H1 (cell line): ENCODE measurements around the gene TPSAB1. TPM values are rescaled to one million over a fixed set of nuclear protein-coding genes. Genes with fewer than 3 reads are reported as not detected.
A peak's percentile ranks its signal among the peaks of the same experiment; 100 is the strongest.
"Not testable (repeated sequence)": the region's sequence is repeated elsewhere in the genome, so short reads cannot be mapped to it uniquely, and the experiment has no call there.

Source experiments
- CTCF ChIA-PET: fragments of 300-600 bp; sonication (Branson Sonifier 250); formaldehyde crosslinking; loops from one replicate; lab custom pipeline; 2021; ENCODE audit not compliant: partially characterized antibody; lab: Charles Lee
- POLR2A ChIA-PET: fragments of 300-600 bp; sonication (Branson Sonifier 250); formaldehyde crosslinking; loops from one replicate; lab custom pipeline; 2021; ENCODE audit warnings: inconsistent platforms; ENCODE audit not compliant: partially characterized antibody; lab: Charles Lee
- DNase-seq, 2 experiments: peaks; one replicate each; pipeline versions ENCODE4 v3.0.0 to v3.0.0-alpha.2; 2010 to 2022; ENCODE audit warnings: low spot score in 2 of 2, low read depth in 1 of 2, mixed read lengths in 1 of 2
- FAIRE-seq: peaks from 2 replicates; lab custom pipeline; 2011; peaks lifted over from hg19 to GRCh38; lab: Jason Lieb, UNC
- H2AFZ ChIP-seq: 2 replicates; pipeline ENCODE4 v1.8.1; 2012; ENCODE audit warnings: low read length, inconsistent platforms
- H2AK5ac ChIP-seq: 2 replicates; pipeline ENCODE4 v1.6.1; 2013; ENCODE audit warnings: low read depth, low read length
- H2BK120ac ChIP-seq: replicated peaks from 2 replicates; pipeline ENCODE3; 2013; ENCODE audit warnings: low read depth, low read length, inconsistent platforms
- H2BK12ac ChIP-seq: 2 replicates; pipeline ENCODE4 v1.6.1; 2013; ENCODE audit warnings: low read depth, low read length
- H2BK15ac ChIP-seq: 2 replicates; pipeline ENCODE4 v1.6.1; 2013; ENCODE audit warnings: low read length
- H2BK20ac ChIP-seq: 2 replicates; pipeline ENCODE4 v1.6.1; 2013; ENCODE audit warnings: low read length
- H2BK5ac ChIP-seq: 2 replicates; pipeline ENCODE4 v1.6.1; 2013; ENCODE audit warnings: low read depth, low read length
- H3K14ac ChIP-seq: 2 replicates; pipeline ENCODE4 v1.6.1; 2013; ENCODE audit warnings: inconsistent platforms; ENCODE audit not compliant: insufficient read length
- H3K18ac ChIP-seq: 2 replicates; pipeline ENCODE4 v1.6.1; 2013; ENCODE audit warnings: low read length; ENCODE audit errors: extremely low read depth
- H3K23ac ChIP-seq: 2 replicates; pipeline ENCODE4 v1.6.1; 2013; ENCODE audit warnings: inconsistent platforms; ENCODE audit not compliant: insufficient read length
- H3K23me2 ChIP-seq: 2 replicates; pipeline ENCODE4 v1.6.1; 2013; ENCODE audit warnings: low read depth, low read length
- H3K27ac ChIP-seq: 2 replicates; pipeline ENCODE4 v1.6.1; 2011; ENCODE audit warnings: low read depth, low read length, inconsistent platforms
- H3K27me3 ChIP-seq, 4 experiments: replicated peaks in 1 of 4; 1 replicate in 1 of 4; 2 replicates in 3 of 4; pipeline versions ENCODE4 v1.6.1 to v1.8.1; 2011 to 2013; ENCODE audit warnings: low read length in 3 of 4, mild to moderate bottlenecking in 3 of 4, inconsistent platforms in 2 of 4, mixed read lengths in 2 of 4, moderate library complexity in 1 of 4; ENCODE audit not compliant: control insufficient read depth in 3 of 4, insufficient read depth in 3 of 4; ENCODE audit errors: extremely low read depth in 1 of 4
- H3K36me3 ChIP-seq, 4 experiments: 2 replicates each; pipeline versions ENCODE4 v1.6.1 to v1.8.1; 2011 to 2013; ENCODE audit warnings: mild to moderate bottlenecking in 4 of 4, low read length in 3 of 4, moderate library complexity in 2 of 4, control low read depth in 1 of 4, inconsistent platforms in 1 of 4; ENCODE audit not compliant: insufficient read depth in 4 of 4, control insufficient read depth in 2 of 4
- H3K4ac ChIP-seq: replicated peaks from 2 replicates; pipeline ENCODE3; 2013; ENCODE audit warnings: low read length, low read depth, mixed read lengths, inconsistent platforms; ENCODE audit not compliant: insufficient read length
- H3K4me1 ChIP-seq, 4 experiments: replicated peaks in 1 of 4; 1 replicate in 1 of 4; 2 replicates in 3 of 4; pipeline versions ENCODE4 v1.6.1 to v1.8.1; 2011 to 2013; ENCODE audit warnings: low read length in 3 of 4, inconsistent platforms in 2 of 4, mixed read lengths in 1 of 4; ENCODE audit not compliant: insufficient read depth in 4 of 4, control insufficient read depth in 3 of 4
- H3K4me2 ChIP-seq, 2 experiments: 2 replicates each; pipeline versions ENCODE4 v1.6.1 to v1.8.1; 2011 to 2013; ENCODE audit warnings: low read depth in 2 of 2, low read length in 2 of 2, control low read depth in 1 of 2, inconsistent platforms in 1 of 2, mild to moderate bottlenecking in 1 of 2; ENCODE audit not compliant: insufficient read depth in 1 of 2
- H3K4me3 ChIP-seq, 4 experiments: fragments of 200-600, 300-600 bp in 1 of 4; sonication (generic), shearing (Covaris generic), sonication (Bioruptor Twin) in 1 of 4; 2 replicates each; pipeline versions ENCODE4 v1.5.1 to v1.8.1; 2011 to 2016; ENCODE audit warnings: low read length in 4 of 4, low read depth in 3 of 4, control low read depth in 2 of 4, inconsistent platforms in 2 of 4, mild to moderate bottlenecking in 2 of 4, mixed read lengths in 1 of 4, moderate library complexity in 1 of 4; ENCODE audit not compliant: insufficient read depth in 2 of 4; ENCODE audit errors: extremely low read depth in 1 of 4
- H3K56ac ChIP-seq: replicated peaks from 2 replicates; pipeline ENCODE3; 2013; ENCODE audit warnings: low read depth, mild to moderate bottlenecking, mixed read lengths, low read length, inconsistent platforms; ENCODE audit not compliant: insufficient read length
- H3K79me1 ChIP-seq: 2 replicates; pipeline ENCODE4 v1.6.1; 2013; ENCODE audit warnings: low read depth, low read length, control low read depth
- H3K79me2 ChIP-seq, 2 experiments: 2 replicates each; pipeline versions ENCODE4 v1.6.1 to v1.8.1; 2012 to 2013; ENCODE audit warnings: low read length in 2 of 2, mild to moderate bottlenecking in 2 of 2, inconsistent platforms in 1 of 2; ENCODE audit not compliant: insufficient read depth in 2 of 2, control insufficient read depth in 1 of 2
- H3K9ac ChIP-seq, 4 experiments: replicated peaks in 1 of 4; 1 replicate in 1 of 4; 2 replicates in 3 of 4; pipeline versions ENCODE4 v1.6.1 to v1.8.1; 2011 to 2013; ENCODE audit warnings: low read depth in 3 of 4, low read length in 3 of 4, control low read depth in 2 of 4, mild to moderate bottlenecking in 2 of 4, moderate library complexity in 2 of 4, inconsistent platforms in 1 of 4; ENCODE audit errors: extremely low read depth in 1 of 4
- H3K9me3 ChIP-seq, 2 experiments: 2 replicates each; pipeline versions ENCODE4 v1.6.1 to v1.8.1; 2012 to 2013; ENCODE audit warnings: mild to moderate bottlenecking in 2 of 2, moderate library complexity in 2 of 2, control low read depth in 1 of 2, inconsistent platforms in 1 of 2, low read depth in 1 of 2, low read length in 1 of 2, mixed read lengths in 1 of 2; ENCODE audit not compliant: insufficient read depth in 2 of 2
- H4K20me1 ChIP-seq, 2 experiments: replicated peaks in 1 of 2; 2 replicates each; pipeline versions ENCODE3 to v1.8.1; 2011 to 2013; ENCODE audit warnings: inconsistent platforms in 2 of 2, low read length in 2 of 2, mild to moderate bottlenecking in 1 of 2; ENCODE audit not compliant: insufficient read depth in 2 of 2, control insufficient read depth in 1 of 2
- H4K5ac ChIP-seq: 2 replicates; pipeline ENCODE4 v1.6.1; 2013; ENCODE audit warnings: low read length, low read depth, mixed read lengths, inconsistent platforms; ENCODE audit not compliant: insufficient read length
- H4K8ac ChIP-seq: 2 replicates; pipeline ENCODE4 v1.8.0; 2013; ENCODE audit warnings: mild to moderate bottlenecking, moderate library complexity, low read length, inconsistent platforms; ENCODE audit not compliant: insufficient read depth; ENCODE audit errors: extremely low read depth
- H4K91ac ChIP-seq: replicated peaks from 2 replicates; pipeline ENCODE3; 2013; ENCODE audit warnings: low read length, mixed read lengths, inconsistent platforms; ENCODE audit not compliant: insufficient read length
- POLR2AphosphoS5 ChIP-seq: IDR thresholded peaks from 2 replicates; pipeline ENCODE4 v1.6.1; 2011; ENCODE audit warnings: low read depth, low read length
- WGBS, 2 experiments: shearing (Covaris generic) in 1 of 2; methylation state at CpG; one replicate each; pipeline versions ENCODE4 v1.1.6 to v1.1.7; 2013 to 2015; ENCODE audit warnings: low lambda C conversion rate in 2 of 2, mixed read lengths in 2 of 2, inconsistent platforms in 1 of 2, low coverage in 1 of 2, missing lambda C conversion rate in 1 of 2; ENCODE audit not compliant: insufficient replicate concordance in 2 of 2, insufficient coverage in 1 of 2, insufficient read length in 1 of 2; ENCODE audit errors: extremely low coverage in 1 of 2, missing lambda C conversion rate in 1 of 2; 5-methylcytosine and 5-hydroxymethylcytosine counted together
- polyA plus RNA-seq, 7 experiments: library from polyadenylated mRNA; depleted of rRNA in 3 of 7; stranded (reverse) in 5 of 7; unstranded in 2 of 7; fragments of >200 nt in 5 of 7; fragments of 200-250 nt in 2 of 7; gene quantifications; 1 replicate in 5 of 7; 2 replicates in 1 of 7; 4 replicates in 1 of 7; pipeline versions ENCODE4 v1.2.1 to v1.2.3, GENCODE V29; 2011 to 2013; ENCODE audit warnings: missing spikeins in 2 of 7, mixed read lengths in 2 of 7
- total RNA-seq: library from RNA; stranded (reverse); fragmentation: NEBNext Ultra II Directional; extraction: Animal tissue kit (Norgen Biotek cat#: 25700); gene quantifications from 2 replicates; pipeline ENCODE4 v1.2.1, GENCODE V29; 2021

The TPSAB1 gene
- total and polyA plus RNA-seq, 2 of the 8 experiments (the other 6 are each of a cell fraction or from before 2014, with no cell fraction given): 0.09 TPM; not detected in 1

GRCh38 chr16:1225728-1226311 is 14.7 kb upstream of the TPSAB1 start:
- H3K79me2 ChIP-seq, H3K4me2 ChIP-seq, H3K18ac ChIP-seq, H2BK15ac ChIP-seq, H4K5ac ChIP-seq, H3K27ac ChIP-seq, H3K36me3 ChIP-seq, H3K4me3 ChIP-seq, H2BK120ac ChIP-seq, H2BK12ac ChIP-seq, H3K23ac ChIP-seq, H2BK5ac ChIP-seq, H3K23me2 ChIP-seq, H3K27me3 ChIP-seq, H2BK20ac ChIP-seq, H3K4me1 ChIP-seq, POLR2A ChIA-PET, H3K9ac ChIP-seq, H4K91ac ChIP-seq, H3K9me3 ChIP-seq, CTCF ChIA-PET, H2AFZ ChIP-seq, H3K56ac ChIP-seq, H4K20me1 ChIP-seq, FAIRE-seq, H4K8ac ChIP-seq, H2AK5ac ChIP-seq, H3K79me1 ChIP-seq, H3K4ac ChIP-seq, H3K14ac ChIP-seq, DNase-seq: not testable (repeated sequence)
- WGBS, 2 experiments: 80% methylated on average over 21 of the region's 24 CpGs; no CpG with 5 or more reads in 1 of the 2 experiments
- peak; percentile 32; the same call in 1 of the 2 replicates for TF ChIP-seq POLR2AphosphoS5

GRCh38 chr16:1226692-1227091 is 13.8 kb upstream of the TPSAB1 start:
- not testable (repeated sequence) for FAIRE-seq

More at GRCh38 chr16:1226692-1227091, 13.8 kb upstream of the TPSAB1 start:
- POLR2A ChIA-PET, H2BK5ac ChIP-seq, H3K14ac ChIP-seq, H2BK12ac ChIP-seq, H3K79me1 ChIP-seq, H3K23ac ChIP-seq, H3K79me2 ChIP-seq, H3K4ac ChIP-seq, H3K27ac ChIP-seq, H3K4me3 ChIP-seq, H3K27me3 ChIP-seq, CTCF ChIA-PET, H4K8ac ChIP-seq, H2AK5ac ChIP-seq, H2BK120ac ChIP-seq, DNase-seq, H4K5ac ChIP-seq, H3K36me3 ChIP-seq, H3K9me3 ChIP-seq, H3K18ac ChIP-seq, H2BK15ac ChIP-seq, H4K20me1 ChIP-seq, H2BK20ac ChIP-seq, H4K91ac ChIP-seq, H3K56ac ChIP-seq, H3K9ac ChIP-seq, H3K4me1 ChIP-seq, H3K4me2 ChIP-seq, H2AFZ ChIP-seq, H3K23me2 ChIP-seq: not testable (repeated sequence)
- 72% methylated on average over 12 of the region's 14 CpGs; no CpG with 5 or more reads in 1 of the 2 experiments for WGBS, 2 experiments
